Measurements from ENCODE around the gene ZNF219.

The ZNF219 gene

DNA sequence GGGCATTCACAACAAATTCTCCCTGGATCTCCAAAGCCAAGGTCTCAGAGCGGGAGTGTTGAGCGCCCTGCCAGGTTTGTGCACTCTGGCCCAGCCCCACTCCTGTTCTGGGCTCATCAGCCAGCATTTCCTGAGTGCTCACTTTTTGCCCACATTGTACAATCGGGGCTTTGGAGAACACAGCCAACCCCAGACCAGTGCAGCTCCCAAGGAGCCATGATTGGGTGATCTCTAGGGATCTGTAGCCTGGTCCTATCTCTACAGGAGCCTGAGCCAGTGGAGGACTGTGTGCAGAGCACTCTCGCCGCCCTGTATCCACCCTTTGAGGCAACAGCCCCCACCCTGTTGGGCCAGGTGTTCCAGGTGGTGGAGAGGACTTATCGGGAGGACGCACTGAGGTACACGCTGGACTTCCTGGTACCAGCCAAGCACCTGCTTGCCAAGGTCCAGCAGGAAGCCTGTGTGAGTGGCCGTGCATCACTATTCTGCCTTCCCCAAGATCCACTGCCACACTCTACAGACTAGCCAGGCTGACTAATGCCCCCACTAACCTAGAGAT, 25.6 kb downstream of the ZNF219 start:
- no peak for TF ChIP-seq CTCF (conservative IDR thresholded peaks at IDR 0.05; ENCODE audit: low read depth, low read length)
- no peak overlapping the region for H3K4me3 ChIP-seq (ENCODE audit: low read length)
- DNase-seq (ENCODE audit: low read depth) = no peak

GRCh38 chr14:21072031-21072473, 26.4 kb downstream of the ZNF219 start:
- no peak for TF ChIP-seq CTCF (conservative IDR thresholded peaks at IDR 0.05; ENCODE audit: low read depth, low read length)
- H3K4me3 ChIP-seq (ENCODE audit: low read length) = peak overlapping the region; percentile 78
- DNase-seq (ENCODE audit: low read depth) = no peak

DNA sequence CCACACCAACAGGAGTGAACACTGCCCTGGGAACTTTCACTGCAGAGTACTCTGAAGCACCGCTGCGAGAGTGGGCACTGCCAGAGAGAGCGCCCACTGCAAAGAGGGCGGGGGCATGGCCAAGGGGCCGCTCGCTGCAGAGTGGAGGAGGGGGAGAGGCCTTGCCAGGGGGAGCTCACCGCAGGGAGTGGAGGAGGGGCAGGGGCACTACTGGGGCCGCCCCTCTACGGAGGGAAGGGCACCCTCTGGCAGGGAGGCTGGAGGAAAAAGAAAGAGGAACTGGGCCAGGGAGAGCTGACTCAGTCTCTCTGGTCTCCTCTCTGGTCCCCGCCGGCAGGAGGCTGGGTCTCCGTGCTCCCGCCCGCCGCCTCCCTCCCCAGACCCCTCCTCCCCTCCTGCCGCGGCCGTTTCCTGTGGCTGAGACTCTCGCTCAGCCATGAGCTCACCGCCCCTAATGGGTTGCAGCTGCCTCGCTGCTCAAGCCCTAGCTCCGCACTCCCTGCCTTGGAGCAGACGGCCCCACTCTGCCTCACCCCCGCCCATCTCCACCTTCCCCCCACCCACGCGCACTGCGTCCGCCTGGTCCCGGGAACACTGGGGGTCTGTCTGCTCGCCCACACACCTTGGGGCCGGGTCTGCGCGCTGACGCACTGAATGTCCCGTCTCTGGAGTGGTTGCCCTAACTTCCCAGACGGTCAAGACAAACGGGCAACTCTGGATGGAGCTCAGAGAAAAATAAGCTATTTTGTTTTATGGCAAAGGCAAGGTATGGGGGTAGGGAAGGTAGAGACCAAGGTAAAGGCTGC, 27.0 kb downstream of the ZNF219 start:
- DNase-seq (ENCODE audit: low read depth) = no peak
- no peak for TF ChIP-seq CTCF (conservative IDR thresholded peaks at IDR 0.05; ENCODE audit: low read depth, low read length)
- H3K4me3 ChIP-seq (ENCODE audit: low read length) = peak overlapping the region; percentile 78

GRCh38 chr14:21070610-21071224, 27.7 kb downstream of the ZNF219 start:
- TF ChIP-seq CTCF (conservative IDR thresholded peaks at IDR 0.05; ENCODE audit: low read depth, low read length) = no peak
- peak overlapping the region; percentile 78 for H3K4me3 ChIP-seq (ENCODE audit: low read length)
- no peak for DNase-seq (ENCODE audit: low read depth)

- H3K4me3 ChIP-seq (ENCODE audit: low read length) = peak within 1 kb of the TSS; percentile 78
- no peak for DNase-seq (ENCODE audit: low read depth)
These were observed 28.3 kb downstream of the ZNF219 start, which contains the start of gene ARHGEF40 for GRCh38 chr14:21070083-21070609. Gene ARHGEF40 (plus strand): TSS chr14:21070304. CDS start chr14:21070397, 93 bp downstream.

More at GRCh38 chr14:21070083-21070609, 28.3 kb downstream of the ZNF219 start, which contains the start of gene ARHGEF40:
- no peak for TF ChIP-seq CTCF (conservative IDR thresholded peaks at IDR 0.05; ENCODE audit: low read depth, low read length)

Measured in retinal pigment epithelial cell (primary cell).